Stomach smooth muscle (tissue), 2 donors: Measurements from ENCODE around the gene TMEM233.

Source experiments
- H3K27ac ChIP-seq: one replicate; pipeline ENCODE4 v1.7.0; 2013; ENCODE audit warnings: mild to moderate bottlenecking, low read length, inconsistent platforms
- H3K27me3 ChIP-seq, 2 donors: one replicate each; pipeline ENCODE4 v1.7.0; 2013; ENCODE audit warnings: low read length in 2 of 2; ENCODE audit not compliant: insufficient read depth in 2 of 2, control insufficient read depth in 1 of 2
- H3K36me3 ChIP-seq, 2 donors: one replicate each; pipeline ENCODE4 v1.7.0; 2013; ENCODE audit warnings: low read length in 2 of 2; ENCODE audit not compliant: control insufficient read depth in 2 of 2, insufficient read depth in 2 of 2
- H3K4me1 ChIP-seq: one replicate; pipeline ENCODE4 v1.7.0; 2013; ENCODE audit warnings: low read length; ENCODE audit not compliant: control insufficient read depth, insufficient read depth
- H3K4me3 ChIP-seq, 2 donors: one replicate each; pipeline ENCODE4 v1.7.0; 2013; ENCODE audit warnings: low read length in 2 of 2
- H3K9ac ChIP-seq, 2 donors: one replicate each; pipeline ENCODE4 v1.7.0; 2013; ENCODE audit warnings: low read length in 2 of 2, mild to moderate bottlenecking in 1 of 2
- H3K9me3 ChIP-seq, 2 donors: one replicate each; pipeline ENCODE4 v1.7.0; 2013; ENCODE audit warnings: low read length in 2 of 2; ENCODE audit not compliant: control insufficient read depth in 2 of 2
- donor health status: healthy.
- donor health status: Pancreatic carcinoma.

TMEM233 gene

GRCh38 chr12:119669744-119670472, 76.3 kb downstream of the TMEM233 start:
- H3K4me3 ChIP-seq, result no peak overlapping the region
- H3K4me1 ChIP-seq, result no peaks in the 10 kb centered on the region
- peaks cover 20 to 33% of the 10 kb centered on the region in 2 donors for H3K36me3 ChIP-seq
- H3K9me3 ChIP-seq, result no peaks in the 10 kb centered on the region
- H3K27me3 ChIP-seq, result no peaks in the 10 kb centered on the region
- H3K9ac ChIP-seq, result no peak overlapping the region
- H3K27ac ChIP-seq, result no peak overlapping the region

GRCh38 chr12:119671070-119671469, 77.5 kb downstream of the TMEM233 start:
- H3K4me1 ChIP-seq, result no peaks in the 10 kb centered on the region

GRCh38 chr12:119672194-119672593, 78.6 kb downstream of the TMEM233 start:
- Histone ChIP-seq H3K9me3 (no peaks in the 10 kb centered on the region), H3K4me3 (no peak overlapping the region), H3K4me1 (no peaks in the 10 kb centered on the region), H3K36me3 (peaks cover 35 to 54% of the 10 kb centered on the region in 2 donors), H3K9ac (no peak overlapping the region), H3K27ac (no peak overlapping the region), H3K27me3 (no peaks in the 10 kb centered on the region)

More at GRCh38 chr12:119671070-119671469, 77.5 kb downstream of the TMEM233 start:
- H3K9ac ChIP-seq, result no peak overlapping the region
- no peak overlapping the region for H3K27ac ChIP-seq
- H3K4me3 ChIP-seq, result no peak overlapping the region
- peaks cover 23 to 43% of the 10 kb centered on the region in 2 donors for H3K36me3 ChIP-seq
- no peaks in the 10 kb centered on the region for H3K27me3 ChIP-seq
- H3K9me3 ChIP-seq, result no peaks in the 10 kb centered on the region

GRCh38 chr12:119673634-119674033, 80.1 kb downstream of the TMEM233 start:
- Histone ChIP-seq H3K9ac (no peak overlapping the region), H3K27ac (peak overlapping the region; percentile 18), H3K4me3 (no peak overlapping the region), H3K9me3 (no peaks in the 10 kb centered on the region), H3K27me3 (no peaks in the 10 kb centered on the region), H3K36me3 (peaks cover 46 to 66% of the 10 kb centered on the region in 2 donors), H3K4me1 (no peaks in the 10 kb centered on the region)

- Histone ChIP-seq H3K9ac (no peak overlapping the region), H3K27ac (peak overlapping the region; percentile 18), H3K4me1 (no peaks in the 10 kb centered on the region), H3K9me3 (no peaks in the 10 kb centered on the region), H3K27me3 (no peaks in the 10 kb centered on the region), H3K4me3 (no peak overlapping the region), H3K36me3 (peaks cover 53 to 74% of the 10 kb centered on the region in 2 donors)
These were observed 81.0 kb downstream of the TMEM233 start for GRCh38 chr12:119674560-119674959.

GRCh38 chr12:119676022-119676421, 82.4 kb downstream of the TMEM233 start:
- Histone ChIP-seq H3K9ac (peak overlapping the region in 1 of 2 donors; percentile 21), H3K4me3 (no peak overlapping the region), H3K27me3 (no peaks in the 10 kb centered on the region), H3K9me3 (no peaks in the 10 kb centered on the region), H3K36me3 (peaks cover 60 to 86% of the 10 kb centered on the region in 2 donors), H3K4me1 (peaks cover 2% of the 10 kb centered on the region), H3K27ac (no peak overlapping the region)

- H3K9me3 ChIP-seq, result no peaks in the 10 kb centered on the region
- H3K36me3 ChIP-seq, result peaks cover 64 to 89% of the 10 kb centered on the region in 2 donors
- no peaks in the 10 kb centered on the region for H3K27me3 ChIP-seq
- H3K9ac ChIP-seq, result peak overlapping the region in 1 of 2 donors; percentile 21
- H3K27ac ChIP-seq, result no peak overlapping the region
- no peak overlapping the region for H3K4me3 ChIP-seq
- H3K4me1 ChIP-seq, result peaks cover 2% of the 10 kb centered on the region
These were observed 83.0 kb downstream of the TMEM233 start for GRCh38 chr12:119676573-119676972.

GRCh38 chr12:119678459-119678858, 84.9 kb downstream of the TMEM233 start:
- Histone ChIP-seq H3K4me3 (no peak overlapping the region), H3K27me3 (no peaks in the 10 kb centered on the region), H3K36me3 (peaks cover 66 to 75% of the 10 kb centered on the region in 2 donors), H3K27ac (no peak overlapping the region), H3K9ac (no peak overlapping the region), H3K4me1 (peaks cover 2% of the 10 kb centered on the region), H3K9me3 (no peaks in the 10 kb centered on the region)

- no peak overlapping the region for H3K9ac ChIP-seq
- no peaks in the 10 kb centered on the region for H3K27me3 ChIP-seq
- H3K27ac ChIP-seq, result no peak overlapping the region
- H3K9me3 ChIP-seq, result no peaks in the 10 kb centered on the region
- H3K4me3 ChIP-seq, result no peak overlapping the region
- H3K4me1 ChIP-seq, result peaks cover 2% of the 10 kb centered on the region
- H3K36me3 ChIP-seq, result peaks cover 60 to 69% of the 10 kb centered on the region in 2 donors
These were observed 85.5 kb downstream of the TMEM233 start for GRCh38 chr12:119679081-119679480.

- H3K27ac ChIP-seq, result no peak overlapping the region
- no peak overlapping the region for H3K4me3 ChIP-seq
- peaks cover 56 to 65% of the 10 kb centered on the region in 2 donors for H3K36me3 ChIP-seq
- H3K9me3 ChIP-seq, result no peaks in the 10 kb centered on the region
- H3K9ac ChIP-seq, result no peak overlapping the region
- no peaks in the 10 kb centered on the region for H3K27me3 ChIP-seq
- H3K4me1 ChIP-seq, result peaks cover 2% of the 10 kb centered on the region
These were observed 85.9 kb downstream of the TMEM233 start for GRCh38 chr12:119679490-119679889.

GRCh38 chr12:119681111-119681510, 87.5 kb downstream of the TMEM233 start:
- no peak overlapping the region for H3K9ac ChIP-seq
- no peaks in the 10 kb centered on the region for H3K27me3 ChIP-seq
- H3K27ac ChIP-seq, result no peak overlapping the region
- no peak overlapping the region for H3K4me3 ChIP-seq
- peaks cover 2% of the 10 kb centered on the region for H3K4me1 ChIP-seq
- no peaks in the 10 kb centered on the region for H3K9me3 ChIP-seq
- H3K36me3 ChIP-seq, result peaks cover 48 to 50% of the 10 kb centered on the region in 2 donors
